Measurements from ENCODE around the gene AK2.
A peak's percentile ranks its signal among the peaks of the same experiment; 100 is the strongest.

The AK2 gene

DNA sequence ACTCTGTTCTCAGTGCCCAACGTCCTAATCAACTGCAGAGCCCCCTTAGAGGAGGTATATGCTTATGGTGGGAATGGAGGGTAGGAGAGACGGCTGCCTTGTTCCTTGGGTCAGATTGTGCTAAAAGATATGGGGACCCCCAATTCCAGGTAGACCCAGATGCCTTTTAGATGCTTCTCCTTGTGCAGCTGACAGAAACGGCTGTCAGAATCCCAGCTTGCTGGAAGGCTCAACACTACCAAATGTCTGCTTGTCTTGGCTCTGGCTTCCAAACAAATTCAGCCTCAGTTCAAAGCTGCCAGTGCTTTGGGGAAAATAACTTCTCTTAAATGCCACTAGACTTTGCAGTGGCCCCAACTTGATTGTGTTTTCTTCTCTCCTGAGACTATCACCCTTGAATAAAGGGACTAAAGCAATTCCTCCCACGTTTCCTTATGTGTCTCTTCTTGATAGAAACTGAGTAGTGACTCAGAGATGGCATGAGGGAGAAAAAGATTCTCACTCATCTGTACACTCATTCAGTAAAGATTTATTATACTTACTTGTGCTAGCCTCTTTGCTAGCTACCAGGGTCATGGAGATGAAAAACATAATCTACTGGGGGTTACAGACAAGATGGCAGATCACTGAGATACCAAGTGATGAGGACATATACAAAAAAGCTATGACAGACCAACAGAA, 68.7 kb downstream of the AK2 start:
- in situ Hi-C loops (cut with MboI; ENCODE audit: low sequenced_read_pairs, unreplicated experiment), result no loop called here
- no peak for DNase-seq (ENCODE audit: low spot score)
- TF ChIP-seq, protein P1, sequence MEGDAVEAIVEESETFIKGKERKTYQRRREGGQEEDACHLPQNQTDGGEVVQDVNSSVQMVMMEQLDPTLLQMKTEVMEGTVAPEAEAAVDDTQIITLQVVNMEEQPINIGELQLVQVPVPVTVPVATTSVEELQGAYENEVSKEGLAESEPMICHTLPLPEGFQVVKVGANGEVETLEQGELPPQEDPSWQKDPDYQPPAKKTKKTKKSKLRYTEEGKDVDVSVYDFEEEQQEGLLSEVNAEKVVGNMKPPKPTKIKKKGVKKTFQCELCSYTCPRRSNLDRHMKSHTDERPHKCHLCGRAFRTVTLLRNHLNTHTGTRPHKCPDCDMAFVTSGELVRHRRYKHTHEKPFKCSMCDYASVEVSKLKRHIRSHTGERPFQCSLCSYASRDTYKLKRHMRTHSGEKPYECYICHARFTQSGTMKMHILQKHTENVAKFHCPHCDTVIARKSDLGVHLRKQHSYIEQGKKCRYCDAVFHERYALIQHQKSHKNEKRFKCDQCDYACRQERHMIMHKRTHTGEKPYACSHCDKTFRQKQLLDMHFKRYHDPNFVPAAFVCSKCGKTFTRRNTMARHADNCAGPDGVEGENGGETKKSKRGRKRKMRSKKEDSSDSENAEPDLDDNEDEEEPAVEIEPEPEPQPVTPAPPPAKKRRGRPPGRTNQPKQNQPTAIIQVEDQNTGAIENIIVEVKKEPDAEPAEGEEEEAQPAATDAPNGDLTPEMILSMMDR (IDR thresholded peaks at IDR 0.05; ENCODE audit: borderline replicate concordance, control extremely low read depth, extremely low read depth, insufficient read depth, missing control alignments), result no peak

- TF ChIP-seq, protein P1 (IDR thresholded peaks at IDR 0.05; ENCODE audit: borderline replicate concordance, control extremely low read depth, extremely low read depth, insufficient read depth, missing control alignments), result no peak
- DNase-seq (ENCODE audit: low spot score), result no peak
- in situ Hi-C loops (cut with MboI; ENCODE audit: low sequenced_read_pairs, unreplicated experiment), result no loop called here
Observed at GRCh38 chr1:32966900-32967299, 69.8 kb downstream of the AK2 start.

- TF ChIP-seq, protein P1 (IDR thresholded peaks at IDR 0.05; ENCODE audit: borderline replicate concordance, control extremely low read depth, extremely low read depth, insufficient read depth, missing control alignments), result no peak
- no peak for DNase-seq (ENCODE audit: low spot score)
- in situ Hi-C loops (cut with MboI; ENCODE audit: low sequenced_read_pairs, unreplicated experiment), result no loop called here
Observed at GRCh38 chr1:32965251-32965747, 71.4 kb downstream of the AK2 start.

DNA sequence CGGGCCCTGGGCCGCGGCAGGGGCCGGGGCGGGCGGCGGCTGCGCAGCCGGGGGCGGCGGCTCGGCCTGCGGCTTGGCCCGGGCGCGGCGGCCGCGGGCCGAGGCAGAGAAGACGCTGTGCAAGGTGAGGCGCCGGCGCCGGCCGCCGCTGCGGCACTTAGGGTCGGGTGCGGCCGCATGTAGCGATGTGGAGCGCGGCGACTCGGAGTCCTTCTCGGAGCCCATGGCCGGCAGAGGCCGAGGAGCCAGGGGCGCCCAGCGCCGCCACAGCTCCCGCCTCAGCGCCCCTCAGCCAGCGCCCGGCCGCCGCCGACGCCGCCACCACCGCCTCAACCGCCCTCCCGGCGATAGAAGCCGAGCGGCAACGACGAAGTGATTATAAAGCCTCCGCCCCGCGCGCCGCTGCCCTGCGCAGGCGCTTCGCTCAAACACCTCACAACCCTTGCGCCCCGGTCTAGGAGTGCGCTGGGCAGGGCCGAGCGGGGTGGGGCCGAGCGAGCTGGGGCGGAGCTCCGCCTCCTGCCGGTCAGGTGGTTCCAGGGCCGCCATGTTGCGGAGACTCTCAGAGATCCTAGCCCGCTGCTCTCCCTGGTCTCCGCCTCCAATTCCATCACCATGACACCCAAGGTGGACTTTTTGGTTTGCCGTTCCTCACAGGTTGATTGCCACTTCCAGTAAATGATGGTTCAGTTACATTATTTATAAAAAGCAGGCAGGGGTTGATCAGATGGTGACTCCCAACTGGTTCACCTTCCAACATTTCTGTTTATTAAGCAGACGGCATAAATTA, 72.0 kb downstream of the AK2 start, which contains the start of gene RNF19B:
TSS of gene RNF19B (minus strand) at position 349 of the 790 bp plus-strand sequence. CDS start at position 225, 124 bp downstream.
- in situ Hi-C loops (cut with MboI; ENCODE audit: low sequenced_read_pairs, unreplicated experiment), result no loop called here
- TF ChIP-seq, protein P1 (IDR thresholded peaks at IDR 0.05; ENCODE audit: borderline replicate concordance, control extremely low read depth, extremely low read depth, insufficient read depth, missing control alignments), result no peak
- DNase-seq (ENCODE audit: low spot score), result peak; percentile 98

DNA sequence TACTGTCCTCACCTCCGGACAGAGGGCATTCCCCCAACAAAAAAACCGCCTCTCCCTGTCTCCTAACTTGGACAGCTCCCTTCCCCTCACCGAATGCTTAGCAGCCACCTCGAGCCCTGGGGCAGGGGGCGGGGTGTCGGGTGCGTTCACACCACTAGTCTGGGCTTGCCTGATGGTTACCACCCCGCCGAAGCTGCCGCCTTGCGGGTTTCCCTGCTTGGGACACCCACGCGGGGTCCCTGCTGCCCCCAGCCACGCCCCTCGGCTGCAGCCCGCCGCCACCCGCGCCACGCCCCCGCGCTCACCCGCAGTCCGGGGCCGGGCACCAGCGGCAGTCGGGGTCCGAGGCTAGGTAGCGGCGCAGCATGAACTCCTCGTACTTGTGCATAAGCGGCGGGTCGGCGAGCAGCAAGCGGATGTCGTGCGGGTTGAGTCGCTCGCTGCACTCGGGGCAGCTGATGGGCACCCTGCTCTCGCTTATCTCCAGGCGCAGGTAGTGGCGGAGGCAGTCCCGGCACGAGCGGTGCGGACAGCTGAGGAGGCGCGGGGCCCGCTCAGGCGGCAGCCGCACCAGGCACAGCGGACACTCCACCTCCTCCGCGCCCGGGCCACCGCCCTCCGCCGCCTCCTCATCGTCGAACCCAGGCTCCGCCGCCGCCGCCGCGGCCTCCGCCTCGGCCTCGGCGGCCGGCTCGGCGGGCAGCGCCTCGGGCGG, 72.8 kb downstream of the AK2 start:
- TF ChIP-seq, protein P1 (IDR thresholded peaks at IDR 0.05; ENCODE audit: borderline replicate concordance, control extremely low read depth, extremely low read depth, insufficient read depth, missing control alignments), result no peak
- in situ Hi-C loops (cut with MboI; ENCODE audit: low sequenced_read_pairs, unreplicated experiment), result no loop called here
- DNase-seq (ENCODE audit: low spot score), result peak; percentile 65

DNA sequence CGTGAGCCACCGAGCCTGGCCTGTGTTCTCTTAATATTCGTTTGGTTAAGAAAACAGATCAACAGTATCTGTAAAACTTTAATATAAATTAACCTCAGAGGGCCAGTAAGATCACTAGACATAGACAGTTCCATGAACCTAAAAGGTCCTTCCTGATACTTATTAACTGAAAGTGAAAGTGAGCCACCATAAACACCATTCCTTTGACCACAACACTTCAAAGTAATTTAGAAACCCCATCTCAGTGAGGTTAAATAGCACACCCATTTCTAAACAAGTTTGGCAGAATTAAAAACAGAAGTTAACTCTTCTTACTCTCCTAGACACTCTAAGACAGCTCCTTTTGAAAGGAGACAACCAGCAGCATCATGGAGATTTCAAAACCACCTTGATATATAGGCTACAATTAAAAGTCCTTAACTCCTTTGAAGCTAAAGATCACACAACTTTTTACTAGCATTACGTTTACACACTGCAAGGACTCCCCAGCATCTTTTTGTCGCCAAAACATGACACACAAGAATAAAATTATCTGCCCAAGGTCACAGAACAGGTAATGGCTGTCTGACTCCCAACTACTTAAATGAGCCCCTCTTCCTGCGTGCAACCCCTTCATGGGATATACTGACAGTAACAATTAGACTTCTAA, 74.3 kb downstream of the AK2 start:
- DNase-seq (ENCODE audit: low spot score), result peak; percentile 72

More for the DNA sequence above, 74.3 kb downstream of the AK2 start:
- in situ Hi-C loops (cut with MboI; ENCODE audit: low sequenced_read_pairs, unreplicated experiment), result no loop called here
- TF ChIP-seq, protein P1 (IDR thresholded peaks at IDR 0.05; ENCODE audit: borderline replicate concordance, control extremely low read depth, extremely low read depth, insufficient read depth, missing control alignments), result no peak
